ENCODE results near the gene RFT1.

RFT1 gene

DNA sequence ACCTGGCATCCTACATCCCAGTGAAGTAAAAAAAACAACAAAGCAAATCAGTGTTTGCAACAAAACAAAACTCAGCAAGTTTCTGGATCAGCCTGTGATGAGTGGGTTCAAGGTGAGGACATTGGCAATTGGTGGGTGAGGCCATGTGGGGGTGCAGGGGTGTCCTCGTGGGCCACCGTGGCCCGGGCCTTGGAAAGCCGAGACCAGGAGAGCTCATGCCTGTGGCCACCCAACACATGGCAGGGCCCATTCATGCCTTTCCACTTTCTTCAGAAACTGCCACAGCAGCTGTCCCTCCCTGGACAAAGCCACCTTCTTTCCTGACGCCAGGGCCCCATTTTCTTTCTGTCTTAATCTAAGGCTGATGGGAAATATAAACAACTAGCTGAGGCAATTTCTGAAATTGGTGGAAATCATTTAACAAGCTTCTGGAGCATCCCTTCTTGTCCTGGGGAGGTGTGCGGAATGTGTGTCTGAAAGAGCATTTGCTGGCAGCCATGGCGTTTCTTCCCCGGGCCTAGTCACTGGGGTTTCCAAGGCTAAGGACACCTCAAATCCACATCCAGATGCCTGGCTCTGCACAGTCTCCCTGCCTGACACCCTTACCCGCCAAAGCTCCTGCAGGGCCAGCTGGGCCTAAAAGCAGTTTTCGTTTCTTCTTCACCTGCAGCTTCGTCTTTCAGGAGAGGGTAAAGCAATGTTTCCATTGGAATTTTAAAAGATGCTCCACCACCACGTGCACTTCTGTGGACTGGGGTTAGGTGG, 50.3 kb downstream of the RFT1 start:
- DNase-seq: no peak
- intact Hi-C loops (cut with DNase I): loop anchor here (10.0 kb wide), 1 partner anchor 235 kb away; no protein-coding TSS in a partner anchor

DNA sequence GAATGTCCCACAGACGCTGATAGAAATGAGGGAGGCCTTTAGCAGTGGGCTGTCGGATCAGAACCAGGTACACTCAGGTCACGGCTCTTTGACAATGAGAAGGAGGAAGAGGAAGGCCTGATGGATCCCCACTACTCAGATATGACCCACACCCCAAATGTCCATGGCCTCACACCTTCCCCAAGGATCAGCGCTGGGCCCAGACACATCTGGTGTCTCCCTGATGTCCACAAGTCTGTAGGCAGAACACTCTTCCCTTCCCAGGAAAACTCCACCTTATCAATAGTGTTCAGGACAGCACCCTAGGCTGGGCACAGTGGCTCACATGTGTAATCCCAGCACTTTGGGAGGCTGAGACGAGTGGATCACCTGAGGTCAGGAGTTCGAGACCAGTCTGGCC, 51.1 kb downstream of the RFT1 start:
- DNase-seq: peak in 1 of 42 donors; percentile 15
- intact Hi-C loops (cut with DNase I): loop anchor here (10.0 kb wide), 1 partner anchor 234 kb away; no protein-coding TSS in a partner anchor

DNA sequence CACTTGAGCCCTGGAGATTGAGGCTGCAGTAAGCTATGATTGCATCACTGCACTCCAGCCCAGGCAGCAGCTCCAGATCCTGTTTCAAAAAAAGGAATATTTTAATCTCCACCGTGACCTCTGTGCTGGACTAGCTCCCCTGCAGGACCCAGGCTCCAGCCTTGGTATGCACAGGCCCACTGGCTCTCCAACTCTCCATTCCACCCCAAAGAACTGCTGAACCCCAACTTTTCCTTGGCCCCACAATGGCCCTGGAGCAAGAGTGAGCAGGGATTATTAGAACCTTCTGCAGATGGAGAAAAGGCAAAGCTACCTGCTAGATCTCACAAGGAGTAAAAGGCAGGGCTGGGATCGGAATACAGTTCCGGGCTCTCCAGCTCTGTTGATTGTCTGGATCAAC, 51.6 kb downstream of the RFT1 start:
- DNase-seq: peak in 1 of 42 donors; percentile 15
- intact Hi-C loops (cut with DNase I): loop anchor here (10.0 kb wide), 1 partner anchor 234 kb away; no protein-coding TSS in a partner anchor

DNA sequence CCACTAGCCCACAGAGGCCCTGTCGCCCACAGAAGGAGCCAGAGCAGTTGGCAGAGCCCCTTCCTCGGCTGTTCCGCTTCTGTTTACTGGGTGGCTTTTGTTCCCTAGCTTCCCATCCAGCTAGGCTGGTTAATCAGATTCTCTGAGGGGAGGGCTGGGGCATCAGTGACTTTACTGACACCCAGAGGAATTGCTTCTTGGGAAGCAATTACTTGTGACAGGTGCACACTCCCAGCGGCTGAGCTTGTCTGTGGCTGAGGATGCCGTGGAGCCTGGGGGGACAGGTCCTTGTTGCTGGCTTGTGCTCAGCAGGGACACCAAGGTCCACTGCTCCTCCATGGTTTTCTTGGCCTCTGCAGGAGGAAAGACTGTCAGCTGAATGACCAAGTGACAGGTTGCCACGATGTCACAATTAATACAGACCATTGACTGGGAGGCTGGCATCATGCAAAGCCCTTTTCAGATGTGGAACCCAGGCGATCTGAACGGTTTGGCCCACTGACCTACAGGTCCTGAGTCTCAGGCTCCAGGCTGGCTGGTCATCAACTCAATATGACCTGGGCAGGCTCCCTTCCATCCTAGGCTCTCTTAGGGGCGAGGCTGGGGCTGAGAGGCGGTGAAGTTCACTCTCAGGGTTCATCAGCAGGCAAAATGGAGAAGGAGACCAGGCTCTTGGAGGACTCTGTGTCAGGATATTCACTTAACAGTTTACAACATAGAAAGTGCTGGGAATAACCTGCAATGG, 52.6 kb downstream of the RFT1 start:
- intact Hi-C loops (cut with DNase I): loop anchor here (10.0 kb wide), 1 partner anchor 233 kb away; no protein-coding TSS in a partner anchor
- DNase-seq: peak in 1 of 42 donors; percentile 19

DNA sequence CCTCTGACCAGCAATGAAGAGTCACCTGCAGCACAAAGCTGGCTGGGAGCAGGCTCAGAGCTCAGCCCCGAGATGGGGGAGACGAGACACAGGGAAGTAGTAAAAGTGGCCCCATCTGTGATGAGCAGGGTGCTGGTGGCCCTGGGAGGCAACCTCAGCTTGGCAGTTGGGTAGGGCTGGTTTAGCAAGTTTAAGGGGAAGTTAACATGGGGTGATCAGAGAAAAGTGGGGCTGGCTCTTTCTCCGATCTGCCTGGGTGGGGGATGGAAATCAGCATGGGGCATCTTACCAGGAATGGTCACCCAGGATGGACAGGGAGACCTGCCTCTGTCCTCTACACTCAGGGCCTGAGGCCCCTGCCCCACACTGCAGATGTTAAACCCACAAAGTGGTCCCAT, 54.5 kb downstream of the RFT1 start:
- DNase-seq: peak in 2 of 42 donors; percentile 13 to 16
- intact Hi-C loops (cut with DNase I): loop anchor here (10.0 kb wide), 1 partner anchor 231 kb away; no protein-coding TSS in a partner anchor

DNA sequence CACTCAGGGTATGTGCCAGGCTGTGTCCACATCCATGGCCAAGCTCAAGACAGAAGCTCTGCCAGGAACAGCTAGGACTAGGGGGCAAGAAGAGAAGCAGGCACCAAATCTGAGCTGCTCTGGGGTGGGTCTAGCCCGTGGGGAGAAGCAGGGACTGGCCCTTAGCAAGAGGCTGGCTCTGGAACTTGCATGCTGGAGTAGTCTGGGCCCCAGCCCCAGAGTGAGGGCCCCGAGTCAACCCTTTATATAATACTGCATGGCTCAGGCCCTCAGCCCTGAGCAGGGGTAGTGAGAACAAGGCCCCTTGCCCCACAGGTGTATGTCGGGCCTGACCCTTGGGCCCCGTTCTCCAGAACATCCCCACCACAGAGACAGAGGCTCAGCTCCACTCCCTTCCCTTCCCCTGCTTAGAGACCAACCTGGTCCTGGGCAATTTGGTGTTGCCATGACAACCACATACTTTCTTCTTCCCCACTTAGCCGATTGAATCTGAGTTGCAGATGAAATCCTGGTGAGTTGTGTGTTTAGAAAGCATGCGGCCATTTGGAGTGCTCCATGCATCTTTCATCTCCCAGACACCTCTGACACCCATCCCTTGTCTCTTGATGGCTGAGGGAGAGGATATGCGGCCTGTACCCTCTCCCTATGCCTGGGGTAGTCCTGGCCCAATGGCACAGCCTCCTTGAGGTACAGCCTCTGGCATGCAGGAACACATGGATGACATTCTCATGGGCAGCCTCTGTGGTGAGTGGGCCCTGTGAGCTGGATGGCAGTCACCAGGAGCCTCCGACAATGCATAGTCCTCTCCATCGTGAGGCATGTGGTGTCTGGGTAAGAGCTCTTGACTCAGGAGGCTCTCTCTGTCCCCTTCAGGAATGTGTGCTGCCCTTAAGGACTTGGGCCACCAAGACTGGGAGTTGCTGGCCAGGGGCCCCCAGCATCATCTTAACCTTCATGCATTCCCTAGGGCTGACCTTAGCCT, 55.2 kb downstream of the RFT1 start:
- no peak for DNase-seq

DNA sequence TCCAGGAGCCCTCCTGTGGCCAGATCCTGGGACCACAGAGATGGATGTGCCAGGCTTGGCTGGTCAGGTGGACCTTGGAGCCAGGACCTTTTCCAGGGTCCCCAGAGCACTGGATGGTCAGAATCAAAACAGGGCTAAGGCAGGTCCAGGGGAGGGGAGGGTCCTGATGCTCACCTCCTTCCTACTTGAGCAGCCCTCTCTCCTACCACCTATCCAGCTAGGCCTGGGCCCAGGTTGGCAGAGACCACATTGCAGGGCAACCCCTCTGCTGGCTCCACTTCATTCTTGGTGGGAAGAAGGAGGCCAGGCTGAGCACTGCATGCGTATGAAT, 55.9 kb downstream of the RFT1 start:
- intact Hi-C loops (cut with DNase I): loop anchor here (10.0 kb wide), 1 partner anchor 230 kb away; no protein-coding TSS in a partner anchor
- DNase-seq: peak in 1 of 42 donors; percentile 12

More for the DNA sequence above, 55.2 kb downstream of the RFT1 start:
- intact Hi-C loops (cut with DNase I): loop anchor here (10.0 kb wide), 1 partner anchor 230 kb away; no protein-coding TSS in a partner anchor

DNA sequence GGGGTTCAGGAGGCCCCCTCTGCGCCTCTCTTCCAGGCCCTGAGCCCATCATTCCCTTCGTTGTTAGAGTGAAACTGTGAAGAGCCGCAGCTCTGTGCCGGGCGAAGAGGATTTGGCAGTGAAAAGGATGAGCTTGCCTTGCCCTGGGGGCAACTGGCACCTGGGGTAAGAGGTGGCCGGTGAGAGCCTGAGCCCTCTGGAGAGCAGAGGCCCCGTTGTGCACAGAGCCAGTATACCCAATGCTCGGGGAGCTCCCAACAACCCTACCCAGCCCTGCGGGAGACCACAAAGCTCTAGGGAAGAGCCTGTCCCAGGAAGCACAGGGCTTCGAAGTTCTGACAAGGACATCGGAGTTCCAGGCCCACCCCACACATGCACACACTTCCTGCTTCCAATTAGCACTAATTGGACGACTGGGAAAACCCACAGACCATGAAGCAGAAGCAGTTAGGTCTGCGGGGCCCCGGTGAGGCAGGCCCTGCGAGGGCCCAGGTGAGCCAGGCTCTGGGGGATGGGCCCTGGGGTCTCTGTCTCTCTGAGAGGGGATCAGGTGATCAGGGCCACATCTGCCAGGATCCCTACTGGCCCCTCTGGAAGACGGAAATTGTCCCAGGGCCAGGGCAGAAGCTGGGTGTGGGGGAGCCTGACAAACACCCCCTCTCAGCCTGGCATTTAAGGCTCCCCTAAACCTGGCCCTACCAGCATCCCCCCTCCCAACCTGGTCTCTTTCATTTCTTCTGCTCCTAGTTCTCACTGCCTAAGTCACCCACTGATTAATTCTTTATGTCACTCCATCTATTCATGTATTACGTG, 56.5 kb downstream of the RFT1 start:
- peak in 1 of 42 donors; percentile 21 for DNase-seq
- intact Hi-C loops (cut with DNase I): loop anchor here (10.0 kb wide), 1 partner anchor 229 kb away; no protein-coding TSS in a partner anchor

DNA sequence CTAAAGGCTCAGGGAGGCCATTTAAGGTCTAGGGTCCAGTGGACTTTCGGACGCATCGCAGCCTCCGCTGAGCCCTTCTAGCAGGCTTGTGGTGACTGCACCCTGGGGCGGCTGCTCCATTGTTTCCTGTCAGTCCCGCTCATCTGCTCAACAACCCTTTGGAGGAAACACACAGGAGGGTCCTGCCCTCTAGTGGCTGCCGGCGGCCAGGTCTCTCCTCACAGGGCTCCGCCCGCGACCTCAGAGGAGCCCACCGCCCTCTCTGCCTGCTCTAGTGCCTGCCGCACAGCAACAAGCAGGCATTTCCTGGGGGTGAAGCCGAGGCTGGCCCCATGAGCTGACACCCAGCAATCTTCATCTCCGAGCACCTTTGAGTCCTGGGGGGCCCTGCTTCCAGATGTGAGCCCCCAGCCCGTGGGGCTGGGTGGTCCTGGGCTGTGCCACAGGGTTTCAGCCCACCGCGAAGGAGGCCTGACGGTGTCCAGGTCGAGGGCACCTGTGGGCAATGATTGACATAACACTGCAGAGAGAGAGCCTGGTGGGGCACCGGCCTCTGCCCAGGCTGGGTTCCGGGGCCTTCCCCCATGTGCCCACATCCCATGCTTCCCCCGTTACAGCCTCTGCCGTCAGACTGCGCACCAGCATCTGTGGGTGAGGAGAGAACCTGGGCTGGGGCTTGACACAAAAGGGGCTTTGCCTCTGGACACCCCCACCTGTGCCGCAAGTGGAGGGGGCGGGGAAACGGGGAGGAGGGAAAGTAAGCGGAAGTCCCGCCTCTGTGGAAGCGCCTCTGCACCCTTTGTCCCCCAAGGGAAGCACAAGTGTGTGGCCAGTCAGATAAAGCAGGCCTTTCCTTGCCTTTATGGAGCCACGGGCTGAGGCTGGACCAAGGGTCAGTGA, 57.3 kb downstream of the RFT1 start:
- DNase-seq: peak; percentile 76 to 92 (median 84)
- intact Hi-C loops (cut with DNase I): loop anchor here (10.0 kb wide), 1 partner anchor 228 kb away; no protein-coding TSS in a partner anchor

DNA sequence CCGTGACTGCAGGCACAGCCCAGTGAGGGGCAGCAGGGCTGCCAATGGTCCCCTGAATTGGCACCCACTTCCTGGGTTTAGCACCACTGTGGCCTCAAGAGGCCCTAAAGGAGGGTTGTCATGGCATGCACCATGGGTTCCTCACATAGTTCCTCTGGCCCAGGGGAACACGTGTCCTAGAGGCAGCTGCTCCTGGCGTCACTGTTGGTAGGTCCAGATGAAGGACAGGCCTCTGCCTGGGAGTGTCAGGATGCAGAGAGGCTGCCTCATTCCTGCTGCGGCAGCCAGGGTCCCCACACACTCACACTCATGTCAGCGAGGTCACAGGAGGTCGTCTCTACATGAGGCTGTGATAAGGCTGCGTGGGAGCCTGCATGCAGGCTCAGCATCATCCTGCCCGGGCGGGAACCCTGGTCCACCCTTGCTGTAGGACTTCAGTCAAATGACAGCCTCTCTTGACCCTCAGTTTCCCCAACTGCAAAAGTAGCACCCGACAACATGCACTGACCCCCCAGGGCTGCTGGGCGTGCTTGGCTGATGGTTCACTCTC, 58.3 kb downstream of the RFT1 start:
- intact Hi-C loops (cut with DNase I): loop anchor here (10.0 kb wide), 1 partner anchor 227 kb away; no protein-coding TSS in a partner anchor
- DNase-seq: peak in 1 of 42 donors; percentile 41

DNA sequence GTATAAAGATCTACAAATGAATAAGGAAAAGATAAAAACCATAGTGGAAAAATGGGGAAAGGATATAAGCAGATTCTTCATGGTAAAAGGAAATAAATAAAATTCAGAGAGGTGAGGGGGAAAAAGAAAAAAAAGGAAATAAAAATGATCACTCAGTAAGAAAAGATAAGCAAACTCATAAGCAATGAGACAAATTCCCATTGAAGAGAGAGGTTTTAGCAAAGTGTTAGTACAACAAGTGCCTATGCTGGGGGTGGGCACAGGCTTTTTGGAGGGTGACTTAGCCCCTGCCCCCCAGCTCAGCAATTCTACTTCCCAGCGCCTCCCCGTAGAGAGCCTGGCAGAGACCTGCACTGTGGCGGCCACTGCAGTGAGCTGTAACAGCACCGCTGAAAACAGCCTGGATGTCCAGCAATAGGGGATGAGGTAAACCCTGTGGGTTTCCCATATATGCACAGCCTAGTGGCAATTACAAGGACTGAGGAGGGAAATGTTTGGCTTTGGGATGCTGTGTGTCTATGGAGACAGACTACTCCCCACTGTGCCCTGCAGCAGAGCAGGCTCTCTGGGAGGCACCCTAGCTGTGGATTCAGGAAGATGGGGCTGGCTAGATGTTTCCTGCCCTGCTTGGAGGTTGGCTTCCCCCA, 60.7 kb downstream of the RFT1 start:
- intact Hi-C loops (cut with DNase I): loop anchor here (10.0 kb wide), 1 partner anchor 225 kb away; no protein-coding TSS in a partner anchor
- peak in 2 of 42 donors; percentile 9 to 11 for DNase-seq

DNA sequence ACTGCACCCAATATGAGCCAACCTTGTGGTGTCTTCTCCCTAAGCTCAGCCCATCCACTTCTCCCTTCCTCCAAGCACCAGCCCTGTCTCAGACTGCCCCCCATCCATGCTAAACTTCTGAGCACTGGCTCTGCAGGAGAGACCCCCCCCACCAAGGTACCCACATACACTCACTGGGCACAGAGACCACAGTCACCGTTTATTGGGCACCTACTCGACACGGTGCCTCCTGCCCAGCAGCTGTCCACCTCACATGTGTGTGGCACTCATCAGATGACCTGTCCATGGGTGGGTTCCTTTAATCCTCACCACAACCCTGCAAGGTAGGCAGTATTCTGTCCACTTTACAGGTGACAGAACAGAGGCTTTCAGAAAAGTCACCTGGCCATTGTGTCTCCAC, 62.1 kb downstream of the RFT1 start:
- intact Hi-C loops (cut with DNase I): no loop called here
- peak in 3 of 42 donors; percentile 0 to 25 (median 5) for DNase-seq

DNA sequence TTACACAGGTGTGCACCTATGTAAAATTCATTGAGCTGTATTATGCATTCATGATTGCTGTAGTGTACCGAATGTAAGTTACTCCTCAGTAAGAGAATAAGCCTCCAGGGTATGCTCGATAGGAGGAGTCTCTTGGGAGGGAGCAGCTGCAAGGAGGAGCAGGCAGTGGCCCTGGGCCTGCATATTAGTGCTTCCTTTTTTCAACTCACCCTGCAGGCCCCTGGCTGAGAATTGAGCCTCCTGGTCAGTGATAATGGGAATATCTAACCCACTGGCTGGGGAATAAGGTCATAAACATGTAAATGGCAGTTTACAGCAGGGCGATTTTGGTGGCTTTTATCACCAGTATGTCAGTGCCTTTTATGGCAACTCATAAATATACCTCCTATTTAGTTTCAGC, 62.7 kb downstream of the RFT1 start:
- DNase-seq: peak in 1 of 42 donors; percentile 12
- intact Hi-C loops (cut with DNase I): no loop called here

DNA sequence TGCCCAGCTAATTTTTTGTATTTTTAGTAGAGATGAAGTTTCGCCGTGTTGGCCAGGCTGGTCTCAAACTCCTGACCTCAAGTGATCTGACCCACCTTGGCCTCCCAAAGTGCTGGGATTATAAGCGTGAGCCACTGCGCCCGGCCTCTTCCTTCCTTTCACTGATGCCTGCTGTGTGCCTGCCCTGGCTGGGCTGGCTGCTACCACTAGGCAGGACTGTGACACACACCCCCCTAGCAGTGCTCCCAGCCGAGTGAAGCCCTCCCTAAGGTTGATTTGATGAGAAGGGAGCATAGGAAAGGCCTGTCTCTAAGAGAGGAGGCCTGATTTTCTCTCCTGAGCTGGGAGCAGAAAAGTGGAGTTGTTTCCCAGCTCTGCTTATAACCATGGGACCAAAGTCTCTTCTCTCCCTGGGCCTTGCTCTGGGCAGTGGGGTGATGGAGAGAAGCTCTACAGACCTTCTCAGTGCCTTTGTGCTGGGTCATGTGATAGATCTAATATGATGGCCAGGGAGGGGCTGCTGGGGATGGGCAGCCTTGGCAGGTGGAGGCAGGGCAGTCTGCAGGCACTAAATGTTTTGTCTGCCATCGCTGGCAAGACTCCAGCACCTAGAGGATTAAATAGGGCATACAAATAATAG, 64.3 kb downstream of the RFT1 start:
- peak in 4 of 42 donors; percentile 1 to 16 (median 6) for DNase-seq

DNA sequence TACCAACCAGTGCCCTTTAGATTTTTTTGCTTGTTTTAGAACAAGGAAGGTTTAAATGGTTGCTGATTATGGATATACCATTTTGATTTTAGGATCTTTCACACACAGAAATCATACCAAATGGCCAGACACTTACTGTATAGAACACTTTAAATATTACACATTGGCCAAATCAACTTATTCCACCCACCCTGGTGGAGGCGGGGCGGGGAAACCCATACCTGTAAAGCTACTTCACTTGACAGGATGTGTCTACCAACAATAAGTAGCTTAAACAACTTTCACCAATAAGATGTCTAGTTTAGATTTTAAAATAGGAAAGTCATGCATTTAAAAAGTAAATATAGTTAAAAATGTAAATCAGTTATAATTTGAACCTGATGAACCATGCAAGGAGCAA, 67.3 kb downstream of the RFT1 start:
- intact Hi-C loops (cut with DNase I): no loop called here
- DNase-seq: no peak

More for the DNA sequence above, 64.3 kb downstream of the RFT1 start:
- intact Hi-C loops (cut with DNase I): no loop called here

All from head of caudate nucleus (tissue), 42 donors.